ENCODE data around the gene ATP1A3.

DNA sequence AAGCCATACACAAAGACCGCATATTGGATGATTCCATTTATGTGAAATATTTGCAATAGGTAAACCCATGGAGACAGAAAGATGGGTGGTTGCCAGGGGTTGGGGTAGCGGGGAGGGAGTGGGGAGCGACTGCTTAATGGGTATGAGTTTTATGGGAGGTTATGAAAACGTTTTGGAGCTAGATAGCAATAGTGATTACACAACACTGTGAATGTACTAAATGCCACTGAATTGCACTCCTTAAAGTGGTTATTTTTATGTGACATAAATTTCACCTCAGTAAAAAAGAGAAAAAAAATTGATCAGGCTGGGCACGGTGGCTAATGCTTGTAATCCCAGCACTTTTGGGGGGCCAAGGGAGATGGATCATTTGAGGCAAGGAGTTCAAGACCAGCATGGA, 39.4 kb upstream of the ATP1A3 start:
- TF ChIP-seq, protein P1, sequence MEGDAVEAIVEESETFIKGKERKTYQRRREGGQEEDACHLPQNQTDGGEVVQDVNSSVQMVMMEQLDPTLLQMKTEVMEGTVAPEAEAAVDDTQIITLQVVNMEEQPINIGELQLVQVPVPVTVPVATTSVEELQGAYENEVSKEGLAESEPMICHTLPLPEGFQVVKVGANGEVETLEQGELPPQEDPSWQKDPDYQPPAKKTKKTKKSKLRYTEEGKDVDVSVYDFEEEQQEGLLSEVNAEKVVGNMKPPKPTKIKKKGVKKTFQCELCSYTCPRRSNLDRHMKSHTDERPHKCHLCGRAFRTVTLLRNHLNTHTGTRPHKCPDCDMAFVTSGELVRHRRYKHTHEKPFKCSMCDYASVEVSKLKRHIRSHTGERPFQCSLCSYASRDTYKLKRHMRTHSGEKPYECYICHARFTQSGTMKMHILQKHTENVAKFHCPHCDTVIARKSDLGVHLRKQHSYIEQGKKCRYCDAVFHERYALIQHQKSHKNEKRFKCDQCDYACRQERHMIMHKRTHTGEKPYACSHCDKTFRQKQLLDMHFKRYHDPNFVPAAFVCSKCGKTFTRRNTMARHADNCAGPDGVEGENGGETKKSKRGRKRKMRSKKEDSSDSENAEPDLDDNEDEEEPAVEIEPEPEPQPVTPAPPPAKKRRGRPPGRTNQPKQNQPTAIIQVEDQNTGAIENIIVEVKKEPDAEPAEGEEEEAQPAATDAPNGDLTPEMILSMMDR (IDR thresholded peaks at IDR 0.05) = no peak
- no peak for TF ChIP-seq POLR2A (IDR thresholded peaks at IDR 0.05)

Data from adrenal gland (tissue), 5 donors.